NCI-H748 (cell line): ENCODE measurements around the gene AGPAT4.
"Not testable (repeated sequence)": the region's sequence is repeated elsewhere in the genome, so short reads cannot be mapped to it uniquely, and the experiment has no call there.

ENCODE experiments used
- DNase-seq: peaks from one replicate; lab custom pipeline; 2025; ENCODE audit not compliant: unreplicated experiment; lab: John Stamatoyannopoulos, UW

The AGPAT4 gene

GRCh38 chr6:161228921-161229591 lies 44.8 kb downstream of the AGPAT4 start:
- DNase-seq: no peak

- no peak for DNase-seq
Measured at GRCh38 chr6:161228096-161228495, 45.8 kb downstream of the AGPAT4 start.

GRCh38 chr6:161227004-161227960 lies 46.6 kb downstream of the AGPAT4 start:
- DNase-seq: no peak

- DNase-seq: no peak
Measured at GRCh38 chr6:161226009-161226964, 47.6 kb downstream of the AGPAT4 start.

GRCh38 chr6:161225681-161226008 lies 48.2 kb downstream of the AGPAT4 start:
- DNase-seq: no peak

- not testable (repeated sequence) for DNase-seq
Measured at GRCh38 chr6:161224951-161225680, 48.7 kb downstream of the AGPAT4 start.

GRCh38 chr6:161223646-161224045 lies 50.2 kb downstream of the AGPAT4 start:
- no peak for DNase-seq

- no peak for DNase-seq
Measured at GRCh38 chr6:161222706-161223234, 51.1 kb downstream of the AGPAT4 start.

GRCh38 chr6:161220346-161220745 lies 53.5 kb downstream of the AGPAT4 start:
- DNase-seq: no peak

- DNase-seq: no peak
Measured at GRCh38 chr6:161219680-161220079, 54.2 kb downstream of the AGPAT4 start.

GRCh38 chr6:161218222-161218621 lies 55.6 kb downstream of the AGPAT4 start:
- peak; percentile 17 for DNase-seq

- no peak for DNase-seq
Measured at GRCh38 chr6:161217628-161218027, 56.2 kb downstream of the AGPAT4 start.

- DNase-seq: peak; percentile 75
Measured at GRCh38 chr6:161216616-161217205, 57.1 kb downstream of the AGPAT4 start.

GRCh38 chr6:161215876-161216615 lies 57.8 kb downstream of the AGPAT4 start:
- no peak for DNase-seq

GRCh38 chr6:161215193-161215592 lies 58.7 kb downstream of the AGPAT4 start:
- no peak for DNase-seq

GRCh38 chr6:161214722-161215121 lies 59.1 kb downstream of the AGPAT4 start:
- DNase-seq: no peak

GRCh38 chr6:161212902-161213301 lies 61.0 kb downstream of the AGPAT4 start:
- DNase-seq: no peak

- no peak for DNase-seq
Measured at GRCh38 chr6:161211380-161212035, 62.4 kb downstream of the AGPAT4 start.

- no peak for DNase-seq
Measured at GRCh38 chr6:161210857-161211256, 63.0 kb downstream of the AGPAT4 start.
